Peyer's patch (tissue), 4 donors: ENCODE measurements around the gene SNRNP27.

Experiments
- CTCF ChIP-seq, 6 experiments: fragments of 450-650 bp in 4 of 6; fragments of 200-600 bp in 2 of 6; sonication (generic) in 1 of 6; IDR thresholded peaks; one replicate each; pipeline ENCODE4 v1.5.1; 2017 to 2019; ENCODE audit warnings: antibody characterized with exemption in 6 of 6, mild to moderate bottlenecking in 3 of 6, moderate library complexity in 1 of 6
- POLR2A ChIP-seq, 2 donors: fragments of 450-650 bp; IDR thresholded peaks; one replicate each; pipeline ENCODE4 v1.5.1; 2017; ENCODE audit warnings: antibody characterized with exemption in 2 of 2, mild to moderate bottlenecking in 2 of 2, moderate library complexity in 2 of 2

DNA sequence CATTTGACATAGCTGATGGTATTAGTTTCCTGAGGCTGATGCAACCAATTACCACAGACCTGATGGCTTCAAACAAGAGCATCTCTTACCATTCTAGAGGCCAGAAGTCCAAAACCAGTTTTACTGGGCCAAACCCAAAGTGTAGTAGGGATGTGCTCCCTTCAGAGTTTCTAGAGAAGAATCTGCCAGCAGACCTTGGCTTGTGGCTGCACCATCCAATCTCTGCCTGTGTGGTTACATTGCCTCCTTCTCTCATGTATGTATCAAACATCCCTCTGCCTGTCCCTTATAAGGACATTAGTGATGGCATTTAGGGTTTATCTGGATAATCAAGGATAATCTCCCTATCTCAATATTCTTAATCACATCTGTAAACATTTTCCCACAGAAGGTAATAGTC lies 4.5 kb upstream of the SNRNP27 start:
- TF ChIP-seq CTCF (IDR thresholded peaks at IDR 0.05) (no peak), POLR2A (IDR thresholded peaks at IDR 0.05) (no peak)
